Skeletal muscle satellite cell (primary cell): ENCODE data around the gene CAMKK1.
"Not testable (repeated sequence)": the region's sequence is repeated elsewhere in the genome, so short reads cannot be mapped to it uniquely, and the experiment has no call there.

Experiments used
- H3K27me3 ChIP-seq: 2 replicates; pipeline ENCODE4 v1.7.0; 2013; ENCODE audit warnings: low read length; ENCODE audit not compliant: control insufficient read depth, insufficient read depth
- H3K36me3 ChIP-seq: 2 replicates; pipeline ENCODE4 v1.7.0; 2013; ENCODE audit warnings: mild to moderate bottlenecking, control low read depth, low read length; ENCODE audit not compliant: insufficient read depth
- H3K4me1 ChIP-seq: 2 replicates; pipeline ENCODE4 v1.7.0; 2013; ENCODE audit warnings: low read length; ENCODE audit not compliant: control insufficient read depth, insufficient read depth
- H3K4me2 ChIP-seq: 2 replicates; pipeline ENCODE4 v1.7.0; 2013; ENCODE audit warnings: mild to moderate bottlenecking, low read length
- H3K4me3 ChIP-seq: 2 replicates; pipeline ENCODE4 v1.7.0; 2013; ENCODE audit warnings: low read length
- H3K9ac ChIP-seq: 2 replicates; pipeline ENCODE4 v1.7.0; 2013; ENCODE audit warnings: mild to moderate bottlenecking, low read depth, low read length, moderate library complexity
- H3K9me3 ChIP-seq: replicated peaks from 2 replicates; pipeline ENCODE4 v1.7.0; 2013; ENCODE audit warnings: mild to moderate bottlenecking, control low read depth, low read length

Gene CAMKK1

DNA sequence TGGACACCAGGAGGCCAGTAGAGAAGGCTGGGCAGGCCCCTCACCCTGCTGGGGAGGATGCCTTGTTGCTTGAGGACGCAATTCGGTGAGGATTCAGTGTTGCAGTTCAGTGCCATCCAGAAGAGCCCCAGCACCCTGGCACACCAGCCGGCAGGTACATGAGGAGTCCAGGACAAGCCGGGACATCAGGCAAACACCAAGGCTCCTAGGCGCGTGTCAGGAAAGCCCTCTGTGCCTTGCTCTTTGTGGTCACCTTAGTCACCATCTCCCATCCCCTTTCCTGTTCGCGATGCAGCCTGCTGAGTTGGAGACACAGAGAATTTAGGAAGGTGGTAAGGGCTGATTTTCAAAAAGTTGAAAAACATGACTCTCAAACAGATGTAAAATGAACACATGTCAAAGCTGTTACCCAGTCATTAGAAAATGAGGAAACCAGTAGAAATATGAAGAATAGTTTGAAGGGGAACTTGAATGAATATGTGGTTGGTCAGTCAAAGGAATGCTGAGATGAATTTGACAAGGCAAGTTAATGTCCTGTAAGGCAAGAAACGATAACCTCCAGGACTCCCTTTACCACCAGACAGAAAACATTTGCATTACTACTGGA lies 44.5 kb downstream of the CAMKK1 start:
- no peak overlapping the region for H3K9ac ChIP-seq
- H3K4me3 ChIP-seq: no peak overlapping the region
- no peak overlapping the region for H3K4me2 ChIP-seq
- peaks cover 4% of the 10 kb centered on the region for H3K27me3 ChIP-seq
- no peaks in the 10 kb centered on the region for H3K9me3 ChIP-seq
- no peaks in the 10 kb centered on the region for H3K4me1 ChIP-seq
- peaks cover 5% of the 10 kb centered on the region for H3K36me3 ChIP-seq

DNA sequence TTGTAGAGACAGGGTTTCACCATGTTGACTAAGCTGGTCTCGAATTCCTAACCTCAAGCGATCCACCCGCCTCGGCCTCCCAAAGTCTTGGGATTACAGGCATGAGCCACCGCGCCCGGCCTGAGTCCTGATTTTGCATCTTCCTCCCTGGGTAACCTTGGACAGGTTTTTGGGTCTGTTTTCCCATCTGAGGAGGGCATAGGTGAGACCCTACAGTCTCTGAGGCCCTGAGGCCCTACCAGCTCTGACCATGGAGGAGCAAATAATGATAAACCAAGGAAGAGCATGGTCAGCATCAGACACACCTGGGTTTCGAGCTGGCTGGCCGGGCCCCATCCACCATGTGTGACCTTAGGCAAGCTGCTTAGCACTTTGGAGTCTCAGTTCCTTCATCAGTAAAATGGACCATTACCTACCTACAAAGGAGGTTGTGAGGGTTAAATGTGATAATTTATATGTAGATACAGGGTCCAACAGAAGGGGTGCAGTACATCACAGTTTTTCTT lies 45.6 kb downstream of the CAMKK1 start:
- H3K27me3 ChIP-seq: peaks cover 4% of the 10 kb centered on the region
- H3K4me1 ChIP-seq: no peaks in the 10 kb centered on the region
- H3K4me3 ChIP-seq: no peak overlapping the region
- no peak overlapping the region for H3K4me2 ChIP-seq
- H3K36me3 ChIP-seq: peaks cover 16% of the 10 kb centered on the region
- H3K9ac ChIP-seq: no peak overlapping the region
- no peaks in the 10 kb centered on the region for H3K9me3 ChIP-seq

DNA sequence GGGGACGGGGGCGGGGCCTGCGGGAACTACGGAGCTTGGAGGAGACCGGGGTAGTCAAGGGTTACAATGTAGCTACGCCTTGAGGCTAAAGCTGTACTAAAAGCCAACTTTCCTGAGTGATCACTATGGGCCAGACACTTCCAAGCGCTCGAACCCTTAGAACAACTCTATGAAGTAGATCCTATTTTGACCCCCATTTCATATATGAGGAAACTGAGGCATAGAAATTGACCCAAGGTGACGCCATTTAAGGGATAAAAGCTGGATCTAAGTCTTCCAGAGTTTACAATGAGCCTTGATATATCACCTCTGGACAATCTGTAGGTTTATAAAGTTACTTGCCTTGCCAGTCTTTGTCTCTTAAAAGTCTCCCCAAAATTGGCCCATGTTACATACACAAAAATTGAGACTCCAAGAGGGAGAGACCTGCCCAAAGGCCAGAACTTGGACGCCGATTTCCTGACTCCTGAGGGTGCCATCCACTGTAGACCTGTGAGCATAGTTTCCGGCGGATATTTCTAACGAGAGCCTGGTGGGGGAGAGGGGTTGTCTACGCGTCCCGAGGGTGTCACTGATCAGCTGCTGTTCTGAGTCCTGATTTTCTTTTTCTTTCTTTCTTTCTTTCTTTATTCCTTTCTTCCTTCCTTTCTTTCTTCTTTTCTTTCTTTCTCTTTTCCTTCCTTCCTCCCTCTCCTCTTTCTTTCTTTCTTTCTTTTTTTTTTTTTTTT lies 46.3 kb downstream of the CAMKK1 start:
- Histone ChIP-seq H3K9ac (no peak overlapping the region), H3K9me3 (no peaks in the 10 kb centered on the region), H3K27me3 (peaks cover 4% of the 10 kb centered on the region), H3K4me3 (peak overlapping the region; percentile 14), H3K36me3 (peaks cover 19% of the 10 kb centered on the region), H3K4me2 (peak overlapping the region; percentile 70), H3K4me1 (no peaks in the 10 kb centered on the region)

DNA sequence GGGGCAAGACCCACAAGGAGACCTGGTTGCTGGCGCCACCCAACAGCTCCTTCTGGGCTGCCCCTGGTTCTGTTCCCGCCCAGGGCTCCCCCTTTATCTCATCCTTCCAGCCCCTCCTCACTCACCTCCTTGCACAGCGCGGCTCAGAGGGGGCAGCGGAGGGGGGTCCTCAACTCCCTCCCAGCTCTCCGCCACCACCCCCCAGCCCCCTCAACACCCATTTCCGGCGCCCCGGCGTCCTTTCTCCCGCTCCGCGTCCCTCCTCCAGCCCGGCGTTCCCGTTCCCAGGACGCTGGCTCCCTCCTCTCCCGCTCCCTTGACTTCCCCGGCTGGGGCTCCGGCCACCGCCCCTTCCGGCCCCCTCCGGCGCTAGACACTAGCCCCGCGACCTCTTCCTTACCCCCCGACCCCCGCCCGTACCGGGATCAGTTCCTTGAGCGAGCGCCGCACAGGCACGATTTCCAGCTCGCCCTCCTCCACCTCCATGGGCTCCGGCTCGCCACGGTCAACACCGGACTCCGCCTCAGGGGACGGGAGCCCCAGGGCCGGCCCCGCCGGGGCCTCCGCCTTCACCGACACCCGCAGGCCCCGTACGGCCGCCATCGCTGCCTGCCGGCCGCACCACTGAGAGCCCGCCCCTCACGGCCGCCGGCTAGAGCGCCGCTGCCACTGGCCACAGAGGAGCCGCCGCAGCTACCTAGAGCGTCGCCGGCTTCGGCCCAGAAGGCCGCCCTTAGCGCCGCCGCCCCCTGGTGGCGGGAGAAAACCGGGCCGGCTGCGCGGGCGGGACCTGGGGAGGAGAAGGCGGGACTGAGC lies 47.0 kb downstream of the CAMKK1 start, which contains the start of gene NCBP3:
Gene NCBP3 (minus strand): TSS at position 626 of the 816 bp plus-strand sequence. CDS start 23 bp downstream, at position 603.
- Histone ChIP-seq H3K9ac (peak within 1 kb of the TSS; percentile 99), H3K4me3 (peak within 1 kb of the TSS; percentile 89), H3K9me3 (no peaks in the 10 kb centered on the region), H3K27me3 (peaks cover 4% of the 10 kb centered on the region), H3K36me3 (peaks cover 19% of the 10 kb centered on the region), H3K4me2 (peak within 1 kb of the TSS; percentile 96), H3K4me1 (no peaks in the 10 kb centered on the region)

DNA sequence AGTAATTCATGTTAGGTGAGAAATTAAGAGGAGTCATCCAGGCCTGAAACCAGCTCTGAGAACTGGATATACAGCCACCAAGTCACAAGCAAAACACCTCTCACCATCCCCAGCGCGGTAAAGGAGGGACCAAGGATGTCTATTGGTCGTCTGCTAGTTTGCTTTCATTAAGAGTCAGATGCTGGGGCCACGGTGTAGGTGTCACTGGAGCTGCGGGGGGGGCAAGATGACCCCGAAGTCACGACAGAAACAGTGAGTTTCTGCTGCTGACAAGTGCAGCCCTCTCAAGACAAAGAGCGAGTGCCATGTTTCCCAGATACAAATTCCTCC lies 47.6 kb downstream of the CAMKK1 start:
- Histone ChIP-seq H3K4me2 (peak overlapping the region; percentile 96), H3K36me3 (peaks cover 20% of the 10 kb centered on the region), H3K27me3 (no peaks in the 10 kb centered on the region), H3K9ac (peak overlapping the region; percentile 99), H3K9me3 (no peaks in the 10 kb centered on the region), H3K4me1 (no peaks in the 10 kb centered on the region), H3K4me3 (peak overlapping the region; percentile 89)

DNA sequence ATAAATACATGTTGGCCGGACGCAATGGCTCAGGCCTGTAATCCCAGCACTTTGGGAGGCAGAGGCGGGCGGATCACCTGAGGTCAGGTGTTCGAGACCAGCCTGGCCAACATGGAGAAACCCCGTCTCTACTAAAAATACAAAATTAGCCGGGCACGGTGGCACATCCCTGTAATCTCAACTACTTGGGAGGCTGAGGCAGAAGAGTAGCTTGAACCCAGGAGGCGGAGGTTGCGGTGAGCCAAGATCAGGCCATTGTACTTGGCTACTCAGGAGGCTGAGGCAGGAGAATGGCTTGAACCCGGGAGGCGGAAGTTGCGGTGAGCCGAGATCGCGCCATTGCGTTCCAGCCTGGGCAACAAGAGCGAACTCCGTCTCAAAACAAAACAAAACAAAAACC lies 48.3 kb downstream of the CAMKK1 start:
- peak overlapping the region; percentile 96 for H3K4me2 ChIP-seq
- H3K9me3 ChIP-seq, H3K4me1 ChIP-seq, H3K27me3 ChIP-seq: not testable (repeated sequence)
- H3K9ac ChIP-seq: peak overlapping the region; percentile 99
- peak overlapping the region; percentile 89 for H3K4me3 ChIP-seq
- H3K36me3 ChIP-seq: peaks cover 27% of the 10 kb centered on the region

DNA sequence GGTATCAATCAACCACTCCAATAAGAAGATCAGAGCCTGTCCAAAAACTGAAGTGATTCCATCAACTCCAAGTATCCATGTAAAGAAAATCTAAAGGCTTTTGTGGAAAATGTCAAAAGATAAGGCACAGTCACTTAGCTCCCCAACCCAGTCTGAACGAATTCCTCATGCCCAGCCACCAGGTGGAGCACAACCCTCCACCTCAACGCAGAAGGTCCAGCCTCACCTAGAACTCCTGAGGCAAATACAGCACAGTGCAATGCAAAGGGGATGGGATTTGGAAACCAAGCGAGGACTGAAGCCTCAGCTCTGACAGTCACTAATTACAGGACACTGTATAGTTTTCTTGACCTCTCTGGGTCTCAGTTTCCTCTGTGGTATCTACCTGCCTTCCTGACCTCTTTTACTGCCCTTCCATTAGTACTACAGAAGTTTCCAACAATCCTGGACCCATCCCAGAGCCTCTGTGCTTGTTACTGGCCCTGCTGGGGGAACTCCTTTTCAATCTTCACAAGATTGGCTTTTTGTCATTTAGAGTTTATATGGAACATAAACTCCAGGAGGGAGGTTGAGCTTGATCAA lies 48.8 kb downstream of the CAMKK1 start:
- Histone ChIP-seq H3K9ac (no peak overlapping the region), H3K4me3 (no peak overlapping the region), H3K36me3 (peaks cover 29% of the 10 kb centered on the region), H3K27me3 (no peaks in the 10 kb centered on the region), H3K4me1 (no peaks in the 10 kb centered on the region), H3K9me3 (no peaks in the 10 kb centered on the region), H3K4me2 (no peak overlapping the region)

DNA sequence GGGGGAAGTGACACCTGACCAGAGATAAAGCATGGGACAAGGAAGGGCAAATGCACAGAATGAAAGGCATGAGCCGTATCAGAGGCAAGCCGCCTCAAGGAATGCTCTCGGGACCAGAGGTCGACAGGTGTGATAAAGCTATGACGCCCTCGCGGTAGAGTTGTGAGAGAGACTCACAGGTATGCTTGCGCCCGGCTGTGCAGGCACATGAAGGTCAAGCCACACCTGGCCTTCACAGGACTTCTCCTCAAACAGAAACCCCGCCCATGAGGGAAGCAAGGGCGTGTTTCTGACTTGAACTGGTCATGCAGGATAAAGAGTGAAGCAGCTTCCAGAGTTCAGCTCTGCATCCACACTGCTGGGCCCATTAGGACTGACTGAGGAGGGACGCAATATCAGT lies 54.6 kb downstream of the CAMKK1 start:
- Histone ChIP-seq H3K9me3 (no peaks in the 10 kb centered on the region), H3K27me3 (no peaks in the 10 kb centered on the region), H3K4me2 (no peak overlapping the region), H3K9ac (no peak overlapping the region), H3K4me3 (no peak overlapping the region), H3K4me1 (peaks cover 12% of the 10 kb centered on the region), H3K36me3 (peaks cover 38% of the 10 kb centered on the region)

DNA sequence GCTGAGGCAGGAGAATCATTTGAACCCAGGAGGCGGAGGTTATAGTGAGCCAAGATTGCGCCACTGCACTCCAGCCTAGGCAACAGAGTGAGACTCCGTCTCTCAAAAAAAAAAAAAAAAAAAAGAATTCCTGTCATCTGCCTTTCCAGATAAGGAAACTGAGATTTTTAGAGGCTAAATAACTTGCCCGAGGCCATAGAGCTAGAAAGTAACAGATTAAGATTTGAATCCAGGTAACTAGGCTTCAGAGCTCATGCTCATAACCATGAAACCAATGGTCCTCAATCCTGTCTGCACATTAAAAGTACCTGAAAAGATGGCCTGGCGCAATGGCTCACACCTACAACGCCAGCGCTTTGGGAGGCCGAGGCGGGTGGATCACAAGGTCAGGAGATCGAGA lies 56.3 kb downstream of the CAMKK1 start:
- Histone ChIP-seq H3K4me2 (no peak overlapping the region), H3K4me1 (peaks cover 12% of the 10 kb centered on the region), H3K9ac (no peak overlapping the region), H3K4me3 (no peak overlapping the region), H3K9me3 (no peaks in the 10 kb centered on the region), H3K36me3 (peaks cover 27% of the 10 kb centered on the region), H3K27me3 (no peaks in the 10 kb centered on the region)

DNA sequence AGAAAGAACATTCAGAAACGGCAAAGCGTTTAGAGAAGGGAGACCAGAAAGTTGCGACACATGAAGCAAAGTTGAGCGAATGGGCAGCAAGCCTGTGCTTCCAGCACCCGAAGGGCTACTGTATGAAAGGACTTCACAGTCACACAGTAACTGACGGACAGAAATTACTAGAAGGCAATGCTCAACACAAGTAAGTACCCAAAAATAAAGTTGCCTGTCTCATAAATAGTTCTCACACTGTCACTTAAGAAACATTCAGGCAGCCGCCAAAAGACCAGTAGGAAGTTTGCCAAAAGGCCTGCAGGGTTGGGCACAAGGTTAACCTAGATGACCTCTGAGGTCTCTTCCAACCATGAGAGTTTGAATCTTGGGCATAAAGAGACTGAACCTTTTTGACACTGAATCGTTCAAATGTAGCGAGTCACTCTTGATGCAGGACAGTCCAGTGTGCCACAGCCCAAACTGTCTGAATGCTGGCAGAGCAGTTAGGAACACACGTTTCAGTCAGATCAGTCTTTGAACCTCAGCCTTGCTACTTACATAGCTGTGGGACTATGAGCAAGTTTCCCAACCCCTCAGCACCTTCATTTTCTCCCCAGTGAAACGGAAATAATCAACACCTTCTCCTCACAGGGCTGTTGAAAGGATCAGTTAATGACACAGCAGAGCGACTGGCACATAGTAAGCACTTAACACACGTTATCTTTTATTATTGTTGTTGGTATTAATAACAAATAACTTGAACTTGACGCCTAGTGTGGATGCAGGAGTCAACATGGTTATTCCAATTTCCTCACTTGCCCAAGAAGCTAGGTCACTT lies 57.2 kb downstream of the CAMKK1 start:
- peaks cover 27% of the 10 kb centered on the region for H3K36me3 ChIP-seq
- H3K9ac ChIP-seq: no peak overlapping the region
- no peak overlapping the region for H3K4me2 ChIP-seq
- H3K4me1 ChIP-seq: peaks cover 12% of the 10 kb centered on the region
- H3K9me3 ChIP-seq: no peaks in the 10 kb centered on the region
- H3K27me3 ChIP-seq: no peaks in the 10 kb centered on the region
- no peak overlapping the region for H3K4me3 ChIP-seq
